ENCODE results near the gene HIBADH. TPM values are rescaled to one million over a fixed set of nuclear protein-coding genes. Genes with fewer than 3 reads are reported as not detected.
"Not testable (repeated sequence)": the region's sequence is repeated elsewhere in the genome, so short reads cannot be mapped to it uniquely, and the experiment has no call there.

The HIBADH gene
- total RNA-seq, 1 donor from 2014 or later = 21.5 TPM

DNA sequence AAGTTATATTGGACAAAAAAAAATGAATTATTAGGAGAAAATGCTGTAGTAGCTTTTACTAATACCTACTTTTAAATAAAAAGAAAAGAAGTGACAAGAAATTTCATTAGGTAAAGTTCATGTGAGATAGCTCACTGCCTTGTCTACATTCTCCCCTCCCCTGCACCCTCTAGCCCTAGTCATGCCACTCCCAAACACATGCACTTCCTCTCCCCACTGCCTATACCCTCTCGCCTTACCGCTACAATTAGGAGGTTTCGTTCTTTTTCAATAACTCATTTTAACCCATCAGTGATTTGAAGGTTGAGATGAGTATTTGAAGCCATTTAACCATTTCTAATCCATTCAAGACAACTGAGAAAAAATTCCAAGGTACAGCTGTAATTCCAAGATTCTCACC is 75.3 kb downstream of the HIBADH start:
- intact Hi-C loops (cut with micrococcal nuclease) = no loop called here
- Mint-ChIP-seq H3K4me3 (no peak overlapping the region), H3K9me3 (no peaks in the 10 kb centered on the region), H3K27ac (no peak overlapping the region), H3K27me3 (no peaks in the 10 kb centered on the region), H3K4me1 (no peaks in the 10 kb centered on the region), H3K36me3 (ENCODE audit: low read depth) (no peaks in the 10 kb centered on the region)
- DNase-seq = no peak

DNA sequence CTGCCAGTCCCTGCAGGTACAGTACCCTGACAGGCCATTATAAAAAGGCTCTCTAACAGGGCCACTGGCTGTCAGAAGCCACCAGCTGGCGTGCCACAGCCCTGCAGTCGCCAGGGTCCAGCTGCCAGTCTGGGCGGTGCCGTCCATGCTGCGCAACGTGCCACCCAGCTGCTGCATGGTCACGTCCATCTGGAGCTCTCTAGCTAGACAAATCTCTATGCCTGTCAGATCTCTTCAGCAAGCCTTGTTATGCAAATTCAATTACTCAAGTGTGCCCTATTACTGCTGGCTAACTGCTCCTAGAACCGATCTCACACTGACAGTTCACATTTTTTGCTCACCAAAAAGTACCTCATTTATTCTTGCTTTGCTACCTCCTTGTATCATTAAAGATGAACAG is 75.9 kb downstream of the HIBADH start:
- H3K27me3 Mint-ChIP-seq = no peaks in the 10 kb centered on the region
- H3K4me3 Mint-ChIP-seq = no peak overlapping the region
- intact Hi-C loops (cut with micrococcal nuclease) = no loop called here
- no peaks in the 10 kb centered on the region for H3K36me3 Mint-ChIP-seq (ENCODE audit: low read depth)
- no peaks in the 10 kb centered on the region for H3K9me3 Mint-ChIP-seq
- DNase-seq = no peak
- no peaks in the 10 kb centered on the region for H3K4me1 Mint-ChIP-seq
- H3K27ac Mint-ChIP-seq = no peak overlapping the region

DNA sequence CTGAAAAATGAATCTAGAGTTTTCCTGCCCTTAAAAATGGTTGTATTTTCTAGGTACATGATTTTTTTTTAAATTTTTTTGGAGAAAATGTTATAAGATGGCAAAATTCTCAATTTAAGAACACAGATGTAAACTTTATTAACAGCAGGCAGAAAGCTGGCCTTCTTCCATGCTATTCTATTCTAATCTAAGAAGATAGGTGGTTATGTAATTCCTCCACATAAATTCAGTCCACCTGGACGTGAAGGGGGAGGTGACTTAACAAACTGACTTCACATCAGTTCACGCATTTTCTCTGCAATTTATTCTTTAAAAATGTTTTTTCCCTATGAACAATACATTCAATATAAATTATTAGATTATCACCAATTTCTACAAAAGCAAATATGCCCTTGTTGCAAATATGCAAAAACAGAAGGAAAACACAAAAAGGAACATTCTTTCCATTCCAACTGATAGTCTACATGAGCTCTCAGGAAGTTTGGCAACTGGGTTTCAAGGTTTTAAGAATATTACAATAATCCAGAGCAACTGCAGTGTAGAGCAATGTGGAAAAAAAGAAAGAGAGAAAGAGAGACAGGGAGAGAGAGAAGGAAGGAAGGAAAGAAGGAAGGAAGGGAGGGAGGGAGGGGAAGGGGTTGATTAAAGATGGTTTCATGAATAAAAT is 76.8 kb downstream of the HIBADH start:
- Mint-ChIP-seq H3K4me1 (no peaks in the 10 kb centered on the region), H3K27ac (no peak overlapping the region), H3K9me3 (no peaks in the 10 kb centered on the region), H3K36me3 (ENCODE audit: low read depth) (no peaks in the 10 kb centered on the region), H3K27me3 (no peaks in the 10 kb centered on the region), H3K4me3 (no peak overlapping the region)
- DNase-seq = no peak
- intact Hi-C loops (cut with micrococcal nuclease) = no loop called here

- Mint-ChIP-seq H3K27me3 (peaks cover 2% of the 10 kb centered on the region), H3K4me3 (no peak overlapping the region)
- intact Hi-C loops (cut with micrococcal nuclease) = no loop called here
These were observed 80.8 kb downstream of the HIBADH start for GRCh38 chr7:27581906-27582305.

GRCh38 chr7:27581119-27581518 is 81.6 kb downstream of the HIBADH start:
- Mint-ChIP-seq H3K9me3 (no peaks in the 10 kb centered on the region), H3K4me1 (no peaks in the 10 kb centered on the region), H3K27ac (no peak overlapping the region), H3K4me3 (no peak overlapping the region), H3K27me3 (peaks cover 2% of the 10 kb centered on the region), H3K36me3 (ENCODE audit: low read depth) (no peaks in the 10 kb centered on the region)
- intact Hi-C loops (cut with micrococcal nuclease) = no loop called here
- no peak for DNase-seq

More at GRCh38 chr7:27581906-27582305, 80.8 kb downstream of the HIBADH start:
- Mint-ChIP-seq H3K36me3 (ENCODE audit: low read depth) (no peaks in the 10 kb centered on the region), H3K9me3 (no peaks in the 10 kb centered on the region), H3K4me1 (no peaks in the 10 kb centered on the region), H3K27ac (no peak overlapping the region)
- DNase-seq = no peak

DNA sequence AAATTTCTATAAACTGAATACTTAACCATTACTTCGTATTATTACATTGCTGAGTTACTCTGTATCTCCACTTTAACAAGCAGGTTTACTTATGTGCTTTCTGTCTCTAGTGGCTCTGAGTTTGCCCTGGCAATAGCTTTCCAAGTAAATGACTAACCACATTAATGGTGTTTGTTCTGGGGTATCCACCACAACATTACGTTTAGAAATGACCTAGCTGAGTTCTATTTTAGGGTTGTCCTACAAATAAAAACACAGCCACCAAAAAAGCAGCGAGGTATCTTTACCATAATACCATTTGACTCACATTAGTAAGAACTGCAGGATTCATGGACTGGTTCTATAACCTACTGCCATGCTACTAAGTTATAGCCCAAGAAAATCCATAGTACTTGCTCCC is 83.1 kb downstream of the HIBADH start:
- Mint-ChIP-seq H3K4me3 (no peak overlapping the region), H3K27me3 (peaks cover 2% of the 10 kb centered on the region), H3K36me3 (ENCODE audit: low read depth) (no peaks in the 10 kb centered on the region), H3K27ac (no peak overlapping the region), H3K4me1 (no peaks in the 10 kb centered on the region), H3K9me3 (no peaks in the 10 kb centered on the region)
- DNase-seq = no peak
- intact Hi-C loops (cut with micrococcal nuclease) = loop anchor here (10.0 kb wide), 1 partner anchor 355 kb away; no protein-coding TSS in a partner anchor

DNA sequence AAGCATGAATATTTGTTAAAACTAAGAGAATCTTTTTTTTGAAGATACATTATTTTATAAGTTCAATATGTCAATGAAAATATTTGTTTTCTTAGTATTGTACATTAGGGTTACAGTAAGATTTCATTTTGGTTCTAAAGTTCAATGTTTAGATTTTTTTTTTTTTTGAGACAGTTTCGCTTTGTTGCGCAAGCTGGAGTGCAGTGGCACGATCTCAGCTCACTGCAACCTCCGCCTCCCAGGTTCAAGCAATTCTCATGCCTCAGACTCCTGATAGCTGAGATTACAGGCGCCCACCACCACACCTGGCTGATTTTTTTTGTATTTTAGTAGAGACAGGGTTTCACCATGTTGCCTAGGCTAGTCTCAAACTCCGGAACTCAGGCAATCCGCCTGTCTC is 84.5 kb downstream of the HIBADH start:
- intact Hi-C loops (cut with micrococcal nuclease) = loop anchor here (10.0 kb wide), 1 partner anchor 357 kb away; no protein-coding TSS in a partner anchor
- not testable (repeated sequence) for H3K36me3 Mint-ChIP-seq (ENCODE audit: low read depth); H3K27ac Mint-ChIP-seq; H3K4me3 Mint-ChIP-seq; H3K9me3 Mint-ChIP-seq; H3K4me1 Mint-ChIP-seq; H3K27me3 Mint-ChIP-seq; DNase-seq

DNA sequence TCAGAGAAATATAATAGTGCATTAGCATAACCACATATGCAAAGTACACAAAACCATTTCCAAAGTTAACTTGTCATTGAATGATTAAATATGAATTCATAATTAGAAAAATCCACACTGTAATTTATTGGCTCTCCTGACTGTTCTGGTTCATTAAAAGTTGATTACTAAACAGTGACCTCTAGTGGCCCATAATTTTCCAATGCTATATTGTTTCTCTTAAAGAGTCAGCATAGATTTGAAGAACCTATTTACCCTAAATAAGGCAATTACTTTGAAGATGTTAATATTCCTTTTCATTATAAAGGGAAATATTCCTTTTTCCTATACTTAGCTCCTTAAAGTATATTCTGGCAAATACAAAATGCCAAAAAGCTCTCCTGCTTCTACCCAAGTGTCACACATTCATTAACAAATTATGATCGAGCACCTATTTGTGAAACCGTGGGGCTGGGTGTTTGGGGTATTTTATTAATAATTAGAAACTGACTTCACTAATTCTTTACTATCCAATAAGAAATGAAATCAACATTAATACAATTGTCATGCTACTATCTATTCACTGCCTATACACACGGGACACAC is 86.2 kb downstream of the HIBADH start:
- H3K9me3 Mint-ChIP-seq = no peaks in the 10 kb centered on the region
- H3K27me3 Mint-ChIP-seq = peaks cover 2% of the 10 kb centered on the region
- H3K27ac Mint-ChIP-seq = no peak overlapping the region
- no peaks in the 10 kb centered on the region for H3K4me1 Mint-ChIP-seq
- H3K4me3 Mint-ChIP-seq = no peak overlapping the region
- intact Hi-C loops (cut with micrococcal nuclease) = loop anchor here (1.0 to 10.0 kb wide), 2 partner anchors 358 to 380 kb away; no protein-coding TSS in a partner anchor
- no peak for DNase-seq
- no peaks in the 10 kb centered on the region for H3K36me3 Mint-ChIP-seq (ENCODE audit: low read depth)

GRCh38 chr7:27575613-27576012 is 87.1 kb downstream of the HIBADH start:
- no peaks in the 10 kb centered on the region for H3K9me3 Mint-ChIP-seq
- H3K27ac Mint-ChIP-seq = no peak overlapping the region
- H3K4me1 Mint-ChIP-seq = no peaks in the 10 kb centered on the region
- no peak overlapping the region for H3K4me3 Mint-ChIP-seq
- H3K27me3 Mint-ChIP-seq = peaks cover 2% of the 10 kb centered on the region
- no peaks in the 10 kb centered on the region for H3K36me3 Mint-ChIP-seq (ENCODE audit: low read depth)
- DNase-seq = no peak
- intact Hi-C loops (cut with micrococcal nuclease) = loop anchor here (1.0 to 10.0 kb wide), 2 partner anchors 359 to 379 kb away; no protein-coding TSS in a partner anchor

GRCh38 chr7:27569106-27569505 is 93.6 kb downstream of the HIBADH start:
- Mint-ChIP-seq H3K27me3 (no peaks in the 10 kb centered on the region), H3K27ac (no peak overlapping the region), H3K36me3 (ENCODE audit: low read depth) (no peaks in the 10 kb centered on the region), H3K9me3 (peaks cover 3% of the 10 kb centered on the region), H3K4me1 (no peaks in the 10 kb centered on the region), H3K4me3 (no peak overlapping the region)
- intact Hi-C loops (cut with micrococcal nuclease) = no loop called here
- DNase-seq = no peak

- Mint-ChIP-seq H3K27ac (no peak overlapping the region), H3K4me1 (no peaks in the 10 kb centered on the region), H3K36me3 (ENCODE audit: low read depth) (no peaks in the 10 kb centered on the region), H3K27me3 (no peaks in the 10 kb centered on the region), H3K4me3 (no peak overlapping the region), H3K9me3 (peaks cover 3% of the 10 kb centered on the region)
- no peak for DNase-seq
- intact Hi-C loops (cut with micrococcal nuclease) = no loop called here
These were observed 95.4 kb downstream of the HIBADH start for GRCh38 chr7:27567266-27567665.

- intact Hi-C loops (cut with micrococcal nuclease) = no loop called here
- no peak overlapping the region for H3K4me3 Mint-ChIP-seq
These were observed 97.7 kb downstream of the HIBADH start for GRCh38 chr7:27564881-27565482.

GRCh38 chr7:27560706-27561235 is 101.9 kb downstream of the HIBADH start:
- Mint-ChIP-seq H3K27ac (no peak overlapping the region), H3K36me3 (ENCODE audit: low read depth) (no peaks in the 10 kb centered on the region), H3K4me3 (no peak overlapping the region), H3K9me3 (no peaks in the 10 kb centered on the region), H3K27me3 (no peaks in the 10 kb centered on the region), H3K4me1 (no peaks in the 10 kb centered on the region)
- DNase-seq = no peak
- intact Hi-C loops (cut with micrococcal nuclease) = no loop called here

More at GRCh38 chr7:27564881-27565482, 97.7 kb downstream of the HIBADH start:
- no peak for DNase-seq
- Mint-ChIP-seq H3K9me3 (peaks cover 3% of the 10 kb centered on the region), H3K27me3 (no peaks in the 10 kb centered on the region), H3K36me3 (ENCODE audit: low read depth) (no peaks in the 10 kb centered on the region), H3K4me1 (no peaks in the 10 kb centered on the region), H3K27ac (no peak overlapping the region)

GRCh38 chr7:27555670-27556069 is 107.0 kb downstream of the HIBADH start:
- Mint-ChIP-seq H3K27ac (no peak overlapping the region), H3K27me3 (no peaks in the 10 kb centered on the region), H3K4me3 (no peak overlapping the region), H3K9me3 (no peaks in the 10 kb centered on the region), H3K36me3 (ENCODE audit: low read depth) (no peaks in the 10 kb centered on the region), H3K4me1 (no peaks in the 10 kb centered on the region)
- DNase-seq = no peak
- intact Hi-C loops (cut with micrococcal nuclease) = no loop called here

Measured in activated CD4-positive, alpha-beta T cell treated with anti-CD3 and anti-CD28 coated beads, Interleukin-2, amount 10 ng/mL, durations not matched to agents 24 days and 14 days (primary cell).